ENCODE data around the gene ITPR1.
"Not testable (repeated sequence)": the region's sequence is repeated elsewhere in the genome, so short reads cannot be mapped to it uniquely, and the experiment has no call there.

DNA sequence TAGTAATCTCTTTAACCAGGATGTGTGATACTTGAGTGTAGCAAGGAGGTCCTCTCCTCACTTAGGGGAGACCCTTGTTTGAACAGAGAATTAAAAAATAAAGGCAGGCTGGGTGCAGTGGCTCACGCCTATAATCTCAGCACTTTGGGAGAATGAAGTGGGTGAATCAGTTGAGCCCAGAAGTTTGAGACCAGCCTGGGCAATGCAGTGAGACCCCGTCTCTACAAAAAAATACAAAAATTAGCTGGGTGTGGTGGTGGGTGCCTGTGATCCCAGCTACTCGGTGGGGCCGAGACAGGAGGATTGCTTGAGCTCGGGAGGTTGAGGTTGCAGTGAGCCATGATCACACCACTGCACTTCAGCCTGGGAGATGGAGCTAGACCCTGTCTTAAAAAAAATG lies 105.1 kb downstream of the ITPR1 start:
- TF ChIP-seq EZH2 (IDR thresholded peaks at IDR 0.05; ENCODE audit: insufficient read depth, poor library complexity, severe bottlenecking); EZH2phosphoT487 (IDR thresholded peaks at IDR 0.05; ENCODE audit: insufficient read depth, low read depth): not testable (repeated sequence)
